NOMO-1 (cell line): Measurements from ENCODE around the gene PER1.
"Not testable (repeated sequence)": the region's sequence is repeated elsewhere in the genome, so short reads cannot be mapped to it uniquely, and the experiment has no call there.

Source experiments
- DNase-seq, 2 experiments: peaks; one replicate each; lab custom pipeline; 2025; ENCODE audit not compliant: unreplicated experiment in 2 of 2; lab: John Stamatoyannopoulos, UW

Gene PER1

GRCh38 chr17:8121681-8122421 lies 30.4 kb downstream of the PER1 start:
- peak; percentile 32 to 52 for DNase-seq

- no peak for DNase-seq
Measured at GRCh38 chr17:8121407-8121680, 30.9 kb downstream of the PER1 start.

- peak; percentile 53 to 69 for DNase-seq
Measured at GRCh38 chr17:8120520-8121406, 31.4 kb downstream of the PER1 start.

- peak; percentile 75 to 80 for DNase-seq
Measured at GRCh38 chr17:8119581-8120519, 32.4 kb downstream of the PER1 start.

GRCh38 chr17:8118769-8119580 lies 33.2 kb downstream of the PER1 start:
- DNase-seq: peak; percentile 78 to 83

- DNase-seq: no peak
Measured at GRCh38 chr17:8117980-8118768, 34.0 kb downstream of the PER1 start, which contains the start of gene ALOXE3. Gene ALOXE3 (minus strand): TSS chr17:8118514. CDS start chr17:8117990, 524 bp downstream.

GRCh38 chr17:8117367-8117979 lies 34.7 kb downstream of the PER1 start:
- no peak for DNase-seq

GRCh38 chr17:8116776-8117175 lies 35.4 kb downstream of the PER1 start:
- no peak for DNase-seq

GRCh38 chr17:8110907-8111306 lies 41.3 kb downstream of the PER1 start:
- DNase-seq: no peak

- no peak for DNase-seq
Measured at GRCh38 chr17:8110456-8110804, 41.8 kb downstream of the PER1 start.

GRCh38 chr17:8109661-8110455 lies 42.3 kb downstream of the PER1 start:
- DNase-seq: peak; percentile 26 to 38

GRCh38 chr17:8108972-8109660 lies 43.1 kb downstream of the PER1 start:
- no peak for DNase-seq

- DNase-seq: not testable (repeated sequence)
Measured at GRCh38 chr17:8106980-8107379, 45.2 kb downstream of the PER1 start.

GRCh38 chr17:8105957-8106398 lies 46.2 kb downstream of the PER1 start:
- DNase-seq: no peak

GRCh38 chr17:8104911-8105310 lies 47.3 kb downstream of the PER1 start:
- no peak for DNase-seq

- DNase-seq: no peak
Measured at GRCh38 chr17:8103549-8103948, 48.7 kb downstream of the PER1 start.

- DNase-seq: no peak
Measured at GRCh38 chr17:8101721-8102120, 50.5 kb downstream of the PER1 start.

- no peak for DNase-seq
Measured at GRCh38 chr17:8100763-8101162, 51.4 kb downstream of the PER1 start.
